ENCODE measurements around the gene VPS13D.

VPS13D gene

GRCh38 chr1:12249748-12250147 lies 19.9 kb downstream of the VPS13D start:
- Histone ChIP-seq H3K9me3 (ENCODE audit: control insufficient read depth in 1 of 2, low read length in 2 of 2) (no peaks in the 10 kb centered on the region), H3K4me3 (ENCODE audit: low read depth in 1 of 2, low read length in 2 of 2) (no peak overlapping the region), H3K27ac (ENCODE audit: low read depth, low read length) (no peak overlapping the region), H3K36me3 (ENCODE audit: control insufficient read depth in 1 of 2, insufficient read depth in 2 of 2, low read length in 2 of 2) (peaks cover 28 to 72% of the 10 kb centered on the region in 2 donors), H3K4me1 (ENCODE audit: control insufficient read depth in 1 of 2, insufficient read depth in 2 of 2, low read length in 2 of 2) (peaks cover 3 to 4% of the 10 kb centered on the region in 2 donors), H3K9ac (ENCODE audit: low read depth in 1 of 2, low read length in 2 of 2) (no peak overlapping the region), H3K27me3 (ENCODE audit: control insufficient read depth in 1 of 2, insufficient read depth in 2 of 2, low read length in 2 of 2) (no peaks in the 10 kb centered on the region)

- peaks cover 29 to 65% of the 10 kb centered on the region in 2 donors for H3K36me3 ChIP-seq (ENCODE audit: control insufficient read depth in 1 of 2, insufficient read depth in 2 of 2, low read length in 2 of 2)
- peaks cover 3 to 4% of the 10 kb centered on the region in 2 donors for H3K4me1 ChIP-seq (ENCODE audit: control insufficient read depth in 1 of 2, insufficient read depth in 2 of 2, low read length in 2 of 2)
- no peak overlapping the region for H3K9ac ChIP-seq (ENCODE audit: low read depth in 1 of 2, low read length in 2 of 2)
- H3K27ac ChIP-seq (ENCODE audit: low read depth, low read length) = no peak overlapping the region
- no peaks in the 10 kb centered on the region for H3K27me3 ChIP-seq (ENCODE audit: control insufficient read depth in 1 of 2, insufficient read depth in 2 of 2, low read length in 2 of 2)
- H3K4me3 ChIP-seq (ENCODE audit: low read depth in 1 of 2, low read length in 2 of 2) = no peak overlapping the region
- no peaks in the 10 kb centered on the region for H3K9me3 ChIP-seq (ENCODE audit: control insufficient read depth in 1 of 2, low read length in 2 of 2)
Observed at GRCh38 chr1:12251442-12251841, 21.6 kb downstream of the VPS13D start.

- Histone ChIP-seq H3K4me3 (ENCODE audit: low read depth in 1 of 2, low read length in 2 of 2) (no peak overlapping the region), H3K27ac (ENCODE audit: low read depth, low read length) (no peak overlapping the region), H3K36me3 (ENCODE audit: control insufficient read depth in 1 of 2, insufficient read depth in 2 of 2, low read length in 2 of 2) (peaks cover 29 to 70% of the 10 kb centered on the region in 2 donors), H3K9me3 (ENCODE audit: control insufficient read depth in 1 of 2, low read length in 2 of 2) (no peaks in the 10 kb centered on the region), H3K4me1 (ENCODE audit: control insufficient read depth in 1 of 2, insufficient read depth in 2 of 2, low read length in 2 of 2) (peaks cover 11 to 13% of the 10 kb centered on the region in 2 donors), H3K9ac (ENCODE audit: low read depth in 1 of 2, low read length in 2 of 2) (no peak overlapping the region), H3K27me3 (ENCODE audit: control insufficient read depth in 1 of 2, insufficient read depth in 2 of 2, low read length in 2 of 2) (no peaks in the 10 kb centered on the region)
Observed at GRCh38 chr1:12255913-12256312, 26.1 kb downstream of the VPS13D start.

GRCh38 chr1:12258272-12258671 lies 28.4 kb downstream of the VPS13D start:
- Histone ChIP-seq H3K9ac (ENCODE audit: low read depth in 1 of 2, low read length in 2 of 2) (no peak overlapping the region), H3K9me3 (ENCODE audit: control insufficient read depth in 1 of 2, low read length in 2 of 2) (no peaks in the 10 kb centered on the region), H3K36me3 (ENCODE audit: control insufficient read depth in 1 of 2, insufficient read depth in 2 of 2, low read length in 2 of 2) (peaks cover 37 to 76% of the 10 kb centered on the region in 2 donors), H3K4me1 (ENCODE audit: control insufficient read depth in 1 of 2, insufficient read depth in 2 of 2, low read length in 2 of 2) (peaks cover 11 to 13% of the 10 kb centered on the region in 2 donors), H3K27ac (ENCODE audit: low read depth, low read length) (no peak overlapping the region), H3K27me3 (ENCODE audit: control insufficient read depth in 1 of 2, insufficient read depth in 2 of 2, low read length in 2 of 2) (no peaks in the 10 kb centered on the region), H3K4me3 (ENCODE audit: low read depth in 1 of 2, low read length in 2 of 2) (no peak overlapping the region)

GRCh38 chr1:12269351-12269750 lies 39.5 kb downstream of the VPS13D start:
- no peaks in the 10 kb centered on the region for H3K4me1 ChIP-seq (ENCODE audit: control insufficient read depth in 1 of 2, insufficient read depth in 2 of 2, low read length in 2 of 2)
- H3K36me3 ChIP-seq (ENCODE audit: control insufficient read depth in 1 of 2, insufficient read depth in 2 of 2, low read length in 2 of 2) = peaks cover 44 to 70% of the 10 kb centered on the region in 2 donors
- no peak overlapping the region for H3K4me3 ChIP-seq (ENCODE audit: low read depth in 1 of 2, low read length in 2 of 2)
- no peaks in the 10 kb centered on the region for H3K9me3 ChIP-seq (ENCODE audit: control insufficient read depth in 1 of 2, low read length in 2 of 2)
- no peak overlapping the region for H3K27ac ChIP-seq (ENCODE audit: low read depth, low read length)
- H3K27me3 ChIP-seq (ENCODE audit: control insufficient read depth in 1 of 2, insufficient read depth in 2 of 2, low read length in 2 of 2) = no peaks in the 10 kb centered on the region
- no peak overlapping the region for H3K9ac ChIP-seq (ENCODE audit: low read depth in 1 of 2, low read length in 2 of 2)

- H3K36me3 ChIP-seq (ENCODE audit: control insufficient read depth in 1 of 2, insufficient read depth in 2 of 2, low read length in 2 of 2) = peaks cover 47 to 64% of the 10 kb centered on the region in 2 donors
- H3K9me3 ChIP-seq (ENCODE audit: control insufficient read depth in 1 of 2, low read length in 2 of 2) = no peaks in the 10 kb centered on the region
- H3K27me3 ChIP-seq (ENCODE audit: control insufficient read depth in 1 of 2, insufficient read depth in 2 of 2, low read length in 2 of 2) = no peaks in the 10 kb centered on the region
- H3K27ac ChIP-seq (ENCODE audit: low read depth, low read length) = no peak overlapping the region
- no peaks in the 10 kb centered on the region for H3K4me1 ChIP-seq (ENCODE audit: control insufficient read depth in 1 of 2, insufficient read depth in 2 of 2, low read length in 2 of 2)
- H3K4me3 ChIP-seq (ENCODE audit: low read depth in 1 of 2, low read length in 2 of 2) = no peak overlapping the region
- no peak overlapping the region for H3K9ac ChIP-seq (ENCODE audit: low read depth in 1 of 2, low read length in 2 of 2)
Observed at GRCh38 chr1:12271033-12271432, 41.2 kb downstream of the VPS13D start.

- Histone ChIP-seq H3K27ac (ENCODE audit: low read depth, low read length) (no peak overlapping the region), H3K9ac (ENCODE audit: low read depth in 1 of 2, low read length in 2 of 2) (no peak overlapping the region), H3K36me3 (ENCODE audit: control insufficient read depth in 1 of 2, insufficient read depth in 2 of 2, low read length in 2 of 2) (peaks cover 49 to 71% of the 10 kb centered on the region in 2 donors), H3K4me1 (ENCODE audit: control insufficient read depth in 1 of 2, insufficient read depth in 2 of 2, low read length in 2 of 2) (no peaks in the 10 kb centered on the region), H3K27me3 (ENCODE audit: control insufficient read depth in 1 of 2, insufficient read depth in 2 of 2, low read length in 2 of 2) (no peaks in the 10 kb centered on the region), H3K4me3 (ENCODE audit: low read depth in 1 of 2, low read length in 2 of 2) (no peak overlapping the region), H3K9me3 (ENCODE audit: control insufficient read depth in 1 of 2, low read length in 2 of 2) (no peaks in the 10 kb centered on the region)
Observed at GRCh38 chr1:12272770-12273169, 42.9 kb downstream of the VPS13D start.

GRCh38 chr1:12275370-12275769 lies 45.5 kb downstream of the VPS13D start:
- no peaks in the 10 kb centered on the region for H3K4me1 ChIP-seq (ENCODE audit: control insufficient read depth in 1 of 2, insufficient read depth in 2 of 2, low read length in 2 of 2)

GRCh38 chr1:12276225-12276624 lies 46.4 kb downstream of the VPS13D start:
- H3K36me3 ChIP-seq (ENCODE audit: control insufficient read depth in 1 of 2, insufficient read depth in 2 of 2, low read length in 2 of 2) = peaks cover 38 to 59% of the 10 kb centered on the region in 2 donors
- H3K4me1 ChIP-seq (ENCODE audit: control insufficient read depth in 1 of 2, insufficient read depth in 2 of 2, low read length in 2 of 2) = no peaks in the 10 kb centered on the region
- H3K4me3 ChIP-seq (ENCODE audit: low read depth in 1 of 2, low read length in 2 of 2) = no peak overlapping the region
- no peaks in the 10 kb centered on the region for H3K9me3 ChIP-seq (ENCODE audit: control insufficient read depth in 1 of 2, low read length in 2 of 2)
- no peaks in the 10 kb centered on the region for H3K27me3 ChIP-seq (ENCODE audit: control insufficient read depth in 1 of 2, insufficient read depth in 2 of 2, low read length in 2 of 2)
- no peak overlapping the region for H3K9ac ChIP-seq (ENCODE audit: low read depth in 1 of 2, low read length in 2 of 2)
- H3K27ac ChIP-seq (ENCODE audit: low read depth, low read length) = no peak overlapping the region

More at GRCh38 chr1:12275370-12275769, 45.5 kb downstream of the VPS13D start:
- Histone ChIP-seq H3K27ac (ENCODE audit: low read depth, low read length) (no peak overlapping the region), H3K4me3 (ENCODE audit: low read depth in 1 of 2, low read length in 2 of 2) (no peak overlapping the region), H3K27me3 (ENCODE audit: control insufficient read depth in 1 of 2, insufficient read depth in 2 of 2, low read length in 2 of 2) (no peaks in the 10 kb centered on the region), H3K9me3 (ENCODE audit: control insufficient read depth in 1 of 2, low read length in 2 of 2) (no peaks in the 10 kb centered on the region), H3K36me3 (ENCODE audit: control insufficient read depth in 1 of 2, insufficient read depth in 2 of 2, low read length in 2 of 2) (peaks cover 46 to 68% of the 10 kb centered on the region in 2 donors), H3K9ac (ENCODE audit: low read depth in 1 of 2, low read length in 2 of 2) (no peak overlapping the region)

GRCh38 chr1:12279003-12279402 lies 49.2 kb downstream of the VPS13D start:
- no peak overlapping the region for H3K4me3 ChIP-seq (ENCODE audit: low read depth in 1 of 2, low read length in 2 of 2)
- H3K4me1 ChIP-seq (ENCODE audit: control insufficient read depth in 1 of 2, insufficient read depth in 2 of 2, low read length in 2 of 2) = no peaks in the 10 kb centered on the region
- peaks cover 43 to 61% of the 10 kb centered on the region in 2 donors for H3K36me3 ChIP-seq (ENCODE audit: control insufficient read depth in 1 of 2, insufficient read depth in 2 of 2, low read length in 2 of 2)
- H3K9me3 ChIP-seq (ENCODE audit: control insufficient read depth in 1 of 2, low read length in 2 of 2) = no peaks in the 10 kb centered on the region
- H3K9ac ChIP-seq (ENCODE audit: low read depth in 1 of 2, low read length in 2 of 2) = no peak overlapping the region
- no peaks in the 10 kb centered on the region for H3K27me3 ChIP-seq (ENCODE audit: control insufficient read depth in 1 of 2, insufficient read depth in 2 of 2, low read length in 2 of 2)
- no peak overlapping the region for H3K27ac ChIP-seq (ENCODE audit: low read depth, low read length)
